ENCODE measurements around the gene FGGY.

Gene FGGY

DNA sequence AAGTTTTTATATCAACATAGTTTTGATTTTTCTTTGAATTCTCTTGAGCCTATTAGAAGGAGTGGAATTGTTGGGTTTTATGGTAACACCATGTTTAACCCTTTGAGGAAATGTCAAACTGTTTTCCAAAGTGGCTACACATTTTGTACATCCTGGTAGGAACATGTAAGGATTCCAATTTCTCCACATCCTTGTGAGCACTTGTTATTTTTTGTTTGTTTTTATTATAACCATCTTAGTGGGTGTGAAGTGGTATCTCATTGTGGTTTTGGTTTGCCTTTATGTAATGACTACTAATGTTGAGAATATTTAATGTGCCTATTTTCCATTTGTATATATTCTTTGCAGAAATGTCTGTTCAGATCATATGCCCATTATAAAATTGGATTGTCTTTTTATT is 120.5 kb downstream of the FGGY start:
- no peak overlapping the region for H3K4me3 ChIP-seq (ENCODE audit: low read depth in 1 of 2, low read length in 2 of 2)
- H3K9ac ChIP-seq (ENCODE audit: low read depth in 1 of 2, low read length in 2 of 2), result no peak overlapping the region
- no peaks in the 10 kb centered on the region for H3K9me3 ChIP-seq (ENCODE audit: control insufficient read depth in 1 of 2, low read length in 2 of 2)
- no peaks in the 10 kb centered on the region for H3K36me3 ChIP-seq (ENCODE audit: control insufficient read depth in 1 of 2, insufficient read depth in 2 of 2, low read length in 2 of 2)
- no peaks in the 10 kb centered on the region for H3K4me1 ChIP-seq (ENCODE audit: control insufficient read depth in 1 of 2, insufficient read depth in 2 of 2, low read length in 2 of 2)
- H3K27me3 ChIP-seq (ENCODE audit: control insufficient read depth in 1 of 2, insufficient read depth in 2 of 2, low read length in 2 of 2), result no peaks in the 10 kb centered on the region
- H3K27ac ChIP-seq (ENCODE audit: low read depth, low read length), result no peak overlapping the region

DNA sequence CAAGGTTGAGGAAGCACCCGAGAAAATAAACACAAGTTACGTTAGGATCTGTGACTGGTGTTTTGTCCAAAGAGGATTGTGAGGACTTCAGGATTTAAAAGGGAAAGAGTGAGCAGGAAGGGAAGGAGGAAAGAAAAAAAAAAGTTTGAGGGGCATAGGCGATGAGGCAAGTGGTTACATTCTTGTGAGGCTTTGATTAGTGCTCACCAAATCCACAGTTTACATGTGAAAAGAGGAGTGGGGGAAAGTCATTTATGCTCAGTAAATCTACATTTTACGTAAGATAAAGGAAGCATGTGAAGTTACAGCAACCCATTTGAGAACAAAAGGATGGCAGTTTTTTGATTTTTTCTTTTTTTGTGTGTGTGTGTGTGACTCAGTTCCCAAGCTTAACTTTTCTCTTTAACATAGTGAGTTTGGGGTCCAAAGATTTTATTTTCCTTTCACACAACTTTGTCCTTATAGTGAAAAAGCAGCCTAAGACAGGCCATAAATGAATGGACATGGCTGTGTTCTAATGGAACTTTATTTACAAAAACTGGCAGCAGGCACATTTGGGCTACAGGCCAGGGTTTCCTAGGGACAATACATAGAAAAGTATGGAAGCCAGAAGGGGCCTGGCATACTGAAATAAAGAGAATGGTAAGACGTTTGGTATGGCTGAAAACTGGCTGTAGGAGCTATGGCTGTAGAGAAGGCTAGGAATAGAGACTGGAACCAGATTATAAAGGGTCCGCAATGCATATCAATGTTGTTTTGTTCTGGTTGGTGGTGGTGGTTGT is 121.7 kb downstream of the FGGY start:
- H3K27ac ChIP-seq (ENCODE audit: low read depth, low read length), result no peak overlapping the region
- peaks cover 0 to 5% of the 10 kb centered on the region in 2 donors for H3K4me1 ChIP-seq (ENCODE audit: control insufficient read depth in 1 of 2, insufficient read depth in 2 of 2, low read length in 2 of 2)
- H3K27me3 ChIP-seq (ENCODE audit: control insufficient read depth in 1 of 2, insufficient read depth in 2 of 2, low read length in 2 of 2), result no peaks in the 10 kb centered on the region
- no peaks in the 10 kb centered on the region for H3K36me3 ChIP-seq (ENCODE audit: control insufficient read depth in 1 of 2, insufficient read depth in 2 of 2, low read length in 2 of 2)
- H3K4me3 ChIP-seq (ENCODE audit: low read depth in 1 of 2, low read length in 2 of 2), result no peak overlapping the region
- H3K9me3 ChIP-seq (ENCODE audit: control insufficient read depth in 1 of 2, low read length in 2 of 2), result no peaks in the 10 kb centered on the region
- H3K9ac ChIP-seq (ENCODE audit: low read depth in 1 of 2, low read length in 2 of 2), result no peak overlapping the region

DNA sequence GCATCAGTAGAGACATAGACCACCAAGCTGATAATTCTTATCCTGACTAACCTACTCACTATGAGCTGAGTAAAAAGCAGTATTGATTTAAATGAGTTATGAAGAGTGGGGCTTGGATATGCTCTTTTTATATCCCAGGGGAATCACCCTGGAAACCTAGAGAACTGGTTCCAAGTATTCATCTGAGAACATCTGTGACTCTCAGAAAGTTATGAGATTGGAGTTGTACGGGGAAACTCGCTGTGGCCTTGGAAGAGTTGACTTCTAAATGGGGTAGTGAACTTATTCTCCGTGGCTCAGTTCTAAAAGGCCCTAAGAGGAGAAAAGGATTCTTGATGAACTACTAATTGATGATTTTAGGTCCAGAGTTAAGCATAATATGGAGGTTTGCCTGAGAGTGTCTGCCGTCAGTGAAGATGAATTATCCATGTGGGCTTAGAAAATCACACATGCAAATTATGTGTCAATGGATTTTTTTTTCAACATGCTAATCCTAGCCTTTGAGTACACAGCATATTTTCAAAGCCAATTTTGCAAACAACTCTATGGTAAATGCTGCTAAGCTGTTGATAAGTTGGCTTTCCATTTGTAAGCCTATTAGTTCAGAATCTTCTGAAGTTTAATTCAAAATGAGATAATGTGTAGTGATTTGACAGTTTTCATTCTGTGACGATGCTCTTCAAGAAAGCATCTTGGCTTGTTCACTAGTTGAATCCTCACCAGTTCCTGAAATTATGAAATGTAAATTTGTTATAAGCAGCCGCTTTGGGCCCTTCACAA is 122.7 kb downstream of the FGGY start:
- Histone ChIP-seq H3K9ac (ENCODE audit: low read depth in 1 of 2, low read length in 2 of 2) (no peak overlapping the region), H3K27me3 (ENCODE audit: control insufficient read depth in 1 of 2, insufficient read depth in 2 of 2, low read length in 2 of 2) (no peaks in the 10 kb centered on the region), H3K27ac (ENCODE audit: low read depth, low read length) (no peak overlapping the region), H3K4me1 (ENCODE audit: control insufficient read depth in 1 of 2, insufficient read depth in 2 of 2, low read length in 2 of 2) (peaks cover 0 to 5% of the 10 kb centered on the region in 2 donors), H3K9me3 (ENCODE audit: control insufficient read depth in 1 of 2, low read length in 2 of 2) (no peaks in the 10 kb centered on the region), H3K4me3 (ENCODE audit: low read depth in 1 of 2, low read length in 2 of 2) (no peak overlapping the region), H3K36me3 (ENCODE audit: control insufficient read depth in 1 of 2, insufficient read depth in 2 of 2, low read length in 2 of 2) (no peaks in the 10 kb centered on the region)

DNA sequence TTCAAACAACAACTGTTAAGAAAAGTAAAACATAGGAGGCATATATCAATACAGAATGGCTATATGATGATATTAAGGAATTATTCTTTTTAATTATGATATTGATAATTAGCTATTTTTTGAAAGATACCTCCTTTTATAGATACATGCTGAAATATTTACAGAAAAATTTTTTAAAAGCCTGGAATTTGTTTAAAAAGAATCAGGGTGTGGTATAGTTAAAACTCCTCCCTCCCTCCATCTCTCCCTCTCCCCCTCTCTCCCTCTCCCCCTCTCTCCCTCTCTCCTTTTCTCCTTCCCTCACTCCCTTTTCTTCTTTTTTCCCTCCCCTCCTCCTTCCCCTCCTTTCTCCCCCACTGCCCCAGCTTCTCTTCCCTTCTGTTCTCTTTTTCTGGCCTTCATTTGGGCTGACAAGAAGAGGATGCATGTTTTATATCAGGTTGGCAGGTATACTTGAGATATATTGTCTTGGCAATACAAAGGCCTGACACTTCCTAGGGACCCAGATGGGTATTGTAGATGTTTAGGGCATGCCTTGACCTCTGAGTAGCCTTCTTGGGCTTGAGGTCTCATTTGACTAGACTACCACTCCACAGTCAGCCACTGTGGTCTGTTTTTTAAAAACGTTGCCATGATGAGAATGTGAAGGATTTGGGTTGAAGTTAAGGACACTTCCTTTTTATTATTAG is 124.5 kb downstream of the FGGY start:
- no peaks in the 10 kb centered on the region for H3K27me3 ChIP-seq (ENCODE audit: control insufficient read depth in 1 of 2, insufficient read depth in 2 of 2, low read length in 2 of 2)
- H3K4me3 ChIP-seq (ENCODE audit: low read depth in 1 of 2, low read length in 2 of 2), result no peak overlapping the region
- no peak overlapping the region for H3K9ac ChIP-seq (ENCODE audit: low read depth in 1 of 2, low read length in 2 of 2)
- no peaks in the 10 kb centered on the region for H3K36me3 ChIP-seq (ENCODE audit: control insufficient read depth in 1 of 2, insufficient read depth in 2 of 2, low read length in 2 of 2)
- no peaks in the 10 kb centered on the region for H3K9me3 ChIP-seq (ENCODE audit: control insufficient read depth in 1 of 2, low read length in 2 of 2)
- peaks cover 0 to 5% of the 10 kb centered on the region in 2 donors for H3K4me1 ChIP-seq (ENCODE audit: control insufficient read depth in 1 of 2, insufficient read depth in 2 of 2, low read length in 2 of 2)
- H3K27ac ChIP-seq (ENCODE audit: low read depth, low read length), result no peak overlapping the region

DNA sequence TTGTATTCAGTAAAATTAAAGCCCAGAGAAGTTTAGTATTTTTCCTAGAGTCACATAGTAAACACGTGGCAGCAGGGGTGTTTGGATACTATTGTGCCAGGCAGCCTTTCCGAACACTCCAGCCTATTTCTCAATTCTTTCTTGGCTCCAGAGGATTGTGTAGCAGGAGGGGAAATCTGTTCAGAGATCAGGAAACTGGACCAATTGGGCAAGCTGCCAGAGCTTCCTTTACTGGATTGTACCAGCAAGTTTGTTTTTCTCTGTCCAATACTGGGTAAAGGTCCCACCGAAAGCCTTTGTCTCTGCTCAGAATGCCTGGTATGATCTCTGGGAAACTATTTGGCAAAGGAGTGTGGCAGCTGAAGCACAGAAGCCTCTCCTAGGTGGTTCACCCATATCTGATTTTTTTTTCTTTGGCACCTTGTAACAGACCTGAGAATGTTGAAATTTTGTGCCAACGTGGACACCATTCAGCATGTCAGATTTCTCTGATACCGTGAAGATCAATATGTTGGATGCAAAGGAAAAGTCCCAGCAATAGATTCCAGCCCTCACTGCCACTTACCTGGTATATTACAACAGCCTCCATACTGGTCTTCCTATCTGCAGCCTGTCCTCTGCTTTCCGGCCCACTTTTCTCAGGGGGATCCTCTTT is 126.2 kb downstream of the FGGY start:
- Histone ChIP-seq H3K4me3 (ENCODE audit: low read depth in 1 of 2, low read length in 2 of 2) (no peak overlapping the region), H3K9ac (ENCODE audit: low read depth in 1 of 2, low read length in 2 of 2) (no peak overlapping the region), H3K27me3 (ENCODE audit: control insufficient read depth in 1 of 2, insufficient read depth in 2 of 2, low read length in 2 of 2) (no peaks in the 10 kb centered on the region), H3K4me1 (ENCODE audit: control insufficient read depth in 1 of 2, insufficient read depth in 2 of 2, low read length in 2 of 2) (peaks cover 0 to 5% of the 10 kb centered on the region in 2 donors), H3K36me3 (ENCODE audit: control insufficient read depth in 1 of 2, insufficient read depth in 2 of 2, low read length in 2 of 2) (no peaks in the 10 kb centered on the region), H3K27ac (ENCODE audit: low read depth, low read length) (no peak overlapping the region), H3K9me3 (ENCODE audit: control insufficient read depth in 1 of 2, low read length in 2 of 2) (no peaks in the 10 kb centered on the region)

DNA sequence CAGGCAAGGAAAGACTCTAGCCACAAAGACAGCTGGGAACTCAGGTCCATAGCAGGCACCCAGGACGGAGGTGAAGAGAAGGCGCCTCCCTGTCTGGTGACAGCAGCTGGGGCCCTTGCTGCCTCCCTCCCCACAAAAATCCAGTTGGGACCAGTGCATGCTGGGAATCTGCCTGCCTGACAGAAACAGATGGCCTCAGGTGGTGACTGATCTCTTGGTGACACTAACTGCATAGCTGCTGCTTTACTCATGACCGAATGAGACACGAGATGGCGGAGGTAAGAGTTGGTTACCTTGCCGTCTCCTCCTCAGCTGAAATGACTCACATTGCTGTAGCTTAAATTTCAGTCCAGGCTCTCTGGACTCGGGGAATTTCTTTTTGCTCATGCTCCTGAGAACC is 130.3 kb downstream of the FGGY start:
- Histone ChIP-seq H3K4me1 (ENCODE audit: control insufficient read depth in 1 of 2, insufficient read depth in 2 of 2, low read length in 2 of 2) (peaks cover under 1 to 8% of the 10 kb centered on the region in 2 donors), H3K27ac (ENCODE audit: low read depth, low read length) (no peak overlapping the region), H3K9ac (ENCODE audit: low read depth in 1 of 2, low read length in 2 of 2) (no peak overlapping the region), H3K27me3 (ENCODE audit: control insufficient read depth in 1 of 2, insufficient read depth in 2 of 2, low read length in 2 of 2) (no peaks in the 10 kb centered on the region), H3K36me3 (ENCODE audit: control insufficient read depth in 1 of 2, insufficient read depth in 2 of 2, low read length in 2 of 2) (no peaks in the 10 kb centered on the region), H3K9me3 (ENCODE audit: control insufficient read depth in 1 of 2, low read length in 2 of 2) (no peaks in the 10 kb centered on the region), H3K4me3 (ENCODE audit: low read depth in 1 of 2, low read length in 2 of 2) (no peak overlapping the region)

DNA sequence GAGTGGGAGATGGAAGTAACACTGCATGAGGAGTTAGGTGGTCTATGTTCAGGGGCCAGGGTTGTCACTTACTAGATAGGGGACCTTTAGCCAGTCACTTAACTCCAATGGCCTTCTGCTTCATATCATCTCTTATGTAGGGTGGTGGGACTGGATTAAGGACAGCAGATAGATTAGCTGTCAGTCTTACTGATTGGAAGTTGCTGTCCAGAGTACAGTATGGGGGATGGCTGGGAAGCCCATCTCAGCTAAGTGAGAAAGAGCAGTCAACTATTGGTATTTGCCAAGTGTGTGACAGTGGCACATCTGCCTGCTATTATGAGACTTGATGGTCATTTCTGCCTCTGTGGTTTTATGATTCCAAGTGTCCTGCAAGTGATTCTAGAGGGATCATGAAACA is 130.9 kb downstream of the FGGY start:
- no peak overlapping the region for H3K9ac ChIP-seq (ENCODE audit: low read depth in 1 of 2, low read length in 2 of 2)
- no peaks in the 10 kb centered on the region for H3K9me3 ChIP-seq (ENCODE audit: control insufficient read depth in 1 of 2, low read length in 2 of 2)
- no peaks in the 10 kb centered on the region for H3K36me3 ChIP-seq (ENCODE audit: control insufficient read depth in 1 of 2, insufficient read depth in 2 of 2, low read length in 2 of 2)
- no peak overlapping the region for H3K27ac ChIP-seq (ENCODE audit: low read depth, low read length)
- H3K4me3 ChIP-seq (ENCODE audit: low read depth in 1 of 2, low read length in 2 of 2), result no peak overlapping the region
- H3K27me3 ChIP-seq (ENCODE audit: control insufficient read depth in 1 of 2, insufficient read depth in 2 of 2, low read length in 2 of 2), result no peaks in the 10 kb centered on the region
- H3K4me1 ChIP-seq (ENCODE audit: control insufficient read depth in 1 of 2, insufficient read depth in 2 of 2, low read length in 2 of 2), result peaks cover 6 to 14% of the 10 kb centered on the region in 2 donors

DNA sequence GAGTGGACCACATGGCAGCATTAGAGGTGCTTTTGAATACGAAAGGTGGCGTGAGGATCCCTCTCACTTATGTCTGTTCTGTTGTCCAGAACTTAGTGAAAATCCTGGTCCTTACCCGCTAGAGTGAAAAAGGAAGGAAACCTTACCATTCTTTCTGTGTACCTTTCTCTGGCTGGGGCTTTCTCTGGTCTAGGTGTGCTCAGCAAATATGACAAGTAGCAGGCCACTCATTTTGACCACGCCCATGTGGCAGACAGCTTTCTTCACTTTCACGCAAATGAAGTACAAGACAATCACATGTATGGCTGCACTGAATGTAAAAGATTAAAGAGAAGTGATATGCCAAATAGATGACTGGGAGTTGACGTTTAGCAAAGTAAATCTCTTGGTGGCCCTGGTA is 131.9 kb downstream of the FGGY start:
- H3K27me3 ChIP-seq (ENCODE audit: control insufficient read depth in 1 of 2, insufficient read depth in 2 of 2, low read length in 2 of 2), result no peaks in the 10 kb centered on the region
- no peak overlapping the region for H3K4me3 ChIP-seq (ENCODE audit: low read depth in 1 of 2, low read length in 2 of 2)
- no peak overlapping the region for H3K9ac ChIP-seq (ENCODE audit: low read depth in 1 of 2, low read length in 2 of 2)
- peaks cover 9 to 15% of the 10 kb centered on the region in 2 donors for H3K4me1 ChIP-seq (ENCODE audit: control insufficient read depth in 1 of 2, insufficient read depth in 2 of 2, low read length in 2 of 2)
- H3K9me3 ChIP-seq (ENCODE audit: control insufficient read depth in 1 of 2, low read length in 2 of 2), result no peaks in the 10 kb centered on the region
- no peaks in the 10 kb centered on the region for H3K36me3 ChIP-seq (ENCODE audit: control insufficient read depth in 1 of 2, insufficient read depth in 2 of 2, low read length in 2 of 2)
- no peak overlapping the region for H3K27ac ChIP-seq (ENCODE audit: low read depth, low read length)

DNA sequence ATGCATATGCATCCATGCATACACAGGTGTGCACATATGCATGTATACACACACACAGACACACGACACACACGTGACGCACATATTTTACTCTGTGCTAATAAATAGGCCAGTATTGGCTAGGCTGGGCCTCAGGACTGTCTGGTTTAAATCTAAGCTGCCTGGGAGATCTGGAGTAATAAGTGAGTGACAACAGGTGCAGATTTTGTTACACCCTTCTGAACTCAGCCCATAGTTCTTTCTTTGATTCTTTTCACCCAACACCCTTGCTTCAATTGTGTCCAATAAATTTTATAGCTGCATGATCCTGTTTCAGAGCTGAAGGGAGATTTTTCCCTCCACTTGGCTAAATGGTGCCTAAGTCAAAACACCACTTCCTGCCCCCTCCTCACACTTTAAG is 132.8 kb downstream of the FGGY start:
- Histone ChIP-seq H3K27ac (ENCODE audit: low read depth, low read length) (no peak overlapping the region), H3K36me3 (ENCODE audit: control insufficient read depth in 1 of 2, insufficient read depth in 2 of 2, low read length in 2 of 2) (no peaks in the 10 kb centered on the region), H3K4me1 (ENCODE audit: control insufficient read depth in 1 of 2, insufficient read depth in 2 of 2, low read length in 2 of 2) (peaks cover 9 to 15% of the 10 kb centered on the region in 2 donors), H3K27me3 (ENCODE audit: control insufficient read depth in 1 of 2, insufficient read depth in 2 of 2, low read length in 2 of 2) (no peaks in the 10 kb centered on the region), H3K9ac (ENCODE audit: low read depth in 1 of 2, low read length in 2 of 2) (no peak overlapping the region), H3K9me3 (ENCODE audit: control insufficient read depth in 1 of 2, low read length in 2 of 2) (no peaks in the 10 kb centered on the region), H3K4me3 (ENCODE audit: low read depth in 1 of 2, low read length in 2 of 2) (no peak overlapping the region)
